Parathyroid adenoma (tissue), 2 donors: ENCODE data around the gene EEF1G.
A peak's percentile ranks its signal among the peaks of the same experiment; 100 is the strongest.

Experiments used
- H2AFZ ChIP-seq: fragments of 300-600 bp; sonication (generic); one replicate; pipeline ENCODE4 v1.7.0; 2017; ENCODE audit warnings: antibody characterized with exemption, mild to moderate bottlenecking
- H3K27ac ChIP-seq: fragments of 300-600 bp; sonication (generic); one replicate; pipeline ENCODE4 v1.7.0; 2017
- H3K27me3 ChIP-seq: fragments of 300-600 bp; sonication (generic); one replicate; pipeline ENCODE4 v1.7.0; 2017; ENCODE audit warnings: low read length; ENCODE audit not compliant: control insufficient read depth, insufficient read depth
- H3K36me3 ChIP-seq: fragments of 300-600 bp; sonication (generic); one replicate; pipeline ENCODE4 v1.7.0; 2017; ENCODE audit warnings: low read length; ENCODE audit not compliant: control insufficient read depth, insufficient read depth
- H3K4me1 ChIP-seq: fragments of 300-600 bp; sonication (generic); one replicate; pipeline ENCODE4 v1.7.0; 2017; ENCODE audit warnings: control low read depth
- H3K4me2 ChIP-seq: fragments of 300-600 bp; sonication (generic); one replicate; pipeline ENCODE4 v1.7.0; 2017; ENCODE audit warnings: low read length
- H3K4me3 ChIP-seq: fragments of 300-600 bp; sonication (generic); one replicate; pipeline ENCODE4 v1.7.0; 2017; ENCODE audit warnings: low read depth, low read length
- H3K79me2 ChIP-seq: fragments of 300-600 bp; sonication (generic); one replicate; pipeline ENCODE4 v1.7.0; 2017; ENCODE audit warnings: control low read depth
- H3K9ac ChIP-seq: fragments of 300-600 bp; sonication (generic); one replicate; pipeline ENCODE4 v1.7.0; 2017; ENCODE audit warnings: mild to moderate bottlenecking
- H3K9me3 ChIP-seq: fragments of 300-600 bp; sonication (generic); one replicate; pipeline ENCODE4 v1.7.0; 2017; ENCODE audit warnings: low read length; ENCODE audit not compliant: control insufficient read depth
- TF ChIP-seq, protein P1 (sequence below): fragments of 300-600 bp; sonication (generic); IDR thresholded peaks from one replicate; pipeline ENCODE4 v1.7.0; 2017; ENCODE audit warnings: antibody characterized with exemption, mild to moderate bottlenecking
- donor health status: primary hyperparathyroidism.

Gene EEF1G

DNA sequence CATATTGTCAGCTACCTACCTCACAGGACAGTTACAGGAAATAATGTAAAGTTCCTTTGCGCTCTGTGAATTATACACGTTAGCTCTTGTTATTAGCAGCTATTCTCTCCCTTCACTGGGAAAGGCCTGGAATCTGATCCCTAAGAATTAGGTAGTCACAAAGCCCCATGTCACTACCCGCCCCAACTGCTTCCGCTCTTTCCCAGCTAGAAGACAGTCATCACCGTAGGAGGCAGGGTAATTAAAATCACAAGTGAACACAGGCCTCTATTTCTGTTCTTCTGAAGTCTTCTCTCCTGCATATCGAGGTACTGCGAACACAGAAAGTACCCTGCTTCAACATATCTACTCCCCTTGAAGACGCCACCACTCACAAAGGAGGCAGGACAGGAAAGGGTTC, 14.5 kb downstream of the EEF1G start:
- no peak overlapping the region for H2AFZ ChIP-seq
- no peaks in the 10 kb centered on the region for H3K79me2 ChIP-seq
- H3K4me2 ChIP-seq: no peak overlapping the region
- H3K4me3 ChIP-seq: no peak overlapping the region
- H3K27me3 ChIP-seq: no peaks in the 10 kb centered on the region
- TF ChIP-seq, protein P1, sequence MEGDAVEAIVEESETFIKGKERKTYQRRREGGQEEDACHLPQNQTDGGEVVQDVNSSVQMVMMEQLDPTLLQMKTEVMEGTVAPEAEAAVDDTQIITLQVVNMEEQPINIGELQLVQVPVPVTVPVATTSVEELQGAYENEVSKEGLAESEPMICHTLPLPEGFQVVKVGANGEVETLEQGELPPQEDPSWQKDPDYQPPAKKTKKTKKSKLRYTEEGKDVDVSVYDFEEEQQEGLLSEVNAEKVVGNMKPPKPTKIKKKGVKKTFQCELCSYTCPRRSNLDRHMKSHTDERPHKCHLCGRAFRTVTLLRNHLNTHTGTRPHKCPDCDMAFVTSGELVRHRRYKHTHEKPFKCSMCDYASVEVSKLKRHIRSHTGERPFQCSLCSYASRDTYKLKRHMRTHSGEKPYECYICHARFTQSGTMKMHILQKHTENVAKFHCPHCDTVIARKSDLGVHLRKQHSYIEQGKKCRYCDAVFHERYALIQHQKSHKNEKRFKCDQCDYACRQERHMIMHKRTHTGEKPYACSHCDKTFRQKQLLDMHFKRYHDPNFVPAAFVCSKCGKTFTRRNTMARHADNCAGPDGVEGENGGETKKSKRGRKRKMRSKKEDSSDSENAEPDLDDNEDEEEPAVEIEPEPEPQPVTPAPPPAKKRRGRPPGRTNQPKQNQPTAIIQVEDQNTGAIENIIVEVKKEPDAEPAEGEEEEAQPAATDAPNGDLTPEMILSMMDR: no peak
- H3K9ac ChIP-seq: no peak overlapping the region
- H3K9me3 ChIP-seq: no peaks in the 10 kb centered on the region
- peaks cover 33% of the 10 kb centered on the region for H3K4me1 ChIP-seq
- no peak overlapping the region for H3K27ac ChIP-seq
- no peaks in the 10 kb centered on the region for H3K36me3 ChIP-seq

DNA sequence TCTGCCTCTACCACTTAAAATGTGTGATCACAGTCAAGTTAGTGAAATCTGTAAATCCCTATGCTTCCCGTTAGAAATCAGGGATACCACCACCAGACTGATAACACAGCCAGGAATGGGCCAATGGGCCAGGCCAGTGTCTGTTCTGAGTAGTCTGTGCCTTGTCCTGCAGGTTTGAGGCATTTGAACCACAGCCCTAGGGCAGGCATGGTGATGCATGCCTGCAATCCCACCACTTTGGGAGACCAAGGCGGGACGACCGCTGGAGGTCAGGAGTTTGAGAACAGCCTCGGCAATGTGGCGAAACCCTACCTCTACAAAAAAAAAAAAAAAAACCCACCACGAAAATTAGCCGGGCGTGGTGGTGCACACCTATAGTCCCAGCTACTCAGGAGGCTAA, 15.0 kb downstream of the EEF1G start:
- Histone ChIP-seq H3K4me2 (no peak overlapping the region), H3K79me2 (no peaks in the 10 kb centered on the region), H3K9ac (no peak overlapping the region), H3K36me3 (no peaks in the 10 kb centered on the region), H3K4me3 (no peak overlapping the region), H3K4me1 (peaks cover 37% of the 10 kb centered on the region), H3K27me3 (no peaks in the 10 kb centered on the region), H3K9me3 (no peaks in the 10 kb centered on the region), H3K27ac (no peak overlapping the region), H2AFZ (no peak overlapping the region)
- TF ChIP-seq, protein P1: no peak

DNA sequence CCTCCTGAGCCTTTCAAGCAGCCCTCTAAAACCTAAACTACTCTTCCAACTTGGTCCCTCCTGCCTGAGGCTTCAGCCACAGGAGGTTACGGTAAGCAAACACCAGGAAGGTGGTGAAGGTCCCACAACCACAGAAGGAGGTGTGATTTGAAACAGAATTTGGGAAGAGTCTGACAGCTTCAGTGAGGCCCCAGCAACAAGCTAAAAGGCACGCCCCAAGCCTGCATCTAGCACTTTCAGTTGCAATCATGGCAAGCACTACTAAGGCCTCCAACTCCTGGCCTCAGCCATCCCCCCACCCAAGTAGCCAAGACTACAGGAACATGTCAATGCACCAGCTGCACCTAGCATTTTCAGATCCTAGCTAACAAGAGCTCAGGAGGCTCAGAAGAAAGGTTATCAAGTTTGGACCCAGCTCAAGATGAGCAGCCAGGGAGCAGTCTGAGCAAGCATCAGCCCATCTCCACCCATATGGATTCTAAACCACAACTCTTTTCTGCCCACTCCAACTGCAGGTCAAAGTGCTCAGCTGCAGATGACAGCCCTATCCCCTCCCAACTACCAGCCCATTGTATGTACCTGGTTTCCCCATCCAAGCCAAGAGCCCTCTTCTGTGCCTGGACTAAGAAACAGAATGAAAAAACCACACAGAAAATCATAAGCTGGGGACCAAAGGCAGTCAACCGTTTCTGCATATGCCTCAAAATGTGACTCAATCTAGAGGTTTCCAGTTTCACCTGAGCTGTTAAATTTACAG, 16.6 kb downstream of the EEF1G start:
- Histone ChIP-seq H3K4me3 (peak overlapping the region; percentile 27), H3K36me3 (no peaks in the 10 kb centered on the region)
- TF ChIP-seq, protein P1: no peak

DNA sequence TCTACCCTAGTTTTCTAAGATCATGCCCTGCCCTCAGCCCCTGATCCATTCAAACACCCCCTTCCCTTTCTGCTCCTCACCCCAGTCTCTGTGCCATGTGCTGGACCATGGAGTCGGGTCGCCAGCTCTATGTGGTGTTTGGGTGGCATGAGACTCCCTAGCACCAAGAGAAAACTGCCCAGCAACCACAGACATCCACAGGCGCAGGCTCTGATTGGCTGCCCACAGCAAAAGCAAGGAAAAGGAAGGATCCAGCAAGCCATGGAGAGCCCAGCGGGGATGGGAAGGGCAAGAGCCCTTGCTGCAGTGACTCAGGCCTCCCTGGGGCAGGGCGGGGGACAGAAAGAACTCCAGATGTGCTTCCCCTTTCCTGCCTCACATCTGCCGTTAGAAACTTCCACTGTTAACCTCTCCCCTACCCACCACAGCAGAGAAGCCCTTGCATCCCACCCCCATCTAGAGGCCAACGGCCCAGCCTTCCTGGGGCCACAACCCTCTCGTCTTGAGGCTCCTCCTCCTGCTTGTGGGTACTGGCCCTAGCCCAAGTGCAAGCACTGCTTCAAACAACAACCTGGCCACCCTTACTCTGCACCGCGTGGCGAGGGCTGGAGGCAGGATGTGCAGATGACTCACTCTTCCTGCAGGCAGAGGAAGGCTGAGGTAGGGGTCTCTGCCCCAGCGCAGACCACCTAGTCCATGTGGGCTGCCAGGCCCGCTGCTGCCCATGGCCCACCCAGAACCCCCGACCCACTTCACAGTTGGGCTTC, 17.4 kb downstream of the EEF1G start:
- Histone ChIP-seq H2AFZ (peak overlapping the region; percentile 47), H3K9ac (no peak overlapping the region)

More for the DNA sequence above, 16.6 kb downstream of the EEF1G start:
- Histone ChIP-seq H3K27ac (peak overlapping the region; percentile 98), H3K4me2 (peak overlapping the region; percentile 68), H3K27me3 (no peaks in the 10 kb centered on the region), H3K4me1 (peaks cover 47% of the 10 kb centered on the region), H3K9me3 (no peaks in the 10 kb centered on the region), H2AFZ (peak overlapping the region; percentile 47), H3K9ac (no peak overlapping the region), H3K79me2 (no peaks in the 10 kb centered on the region)

More for the DNA sequence above, 17.4 kb downstream of the EEF1G start:
- Histone ChIP-seq H3K79me2 (no peaks in the 10 kb centered on the region), H3K27ac (peak overlapping the region; percentile 98), H3K27me3 (no peaks in the 10 kb centered on the region), H3K4me1 (peaks cover 47% of the 10 kb centered on the region), H3K9me3 (no peaks in the 10 kb centered on the region), H3K4me2 (peak overlapping the region; percentile 68), H3K4me3 (peak overlapping the region; percentile 27), H3K36me3 (no peaks in the 10 kb centered on the region)
- TF ChIP-seq, protein P1: no peak
